NOMO-1 (cell line): Measurements from ENCODE around the gene ZNF622.
"Not testable (repeated sequence)": the region's sequence is repeated elsewhere in the genome, so short reads cannot be mapped to it uniquely, and the experiment has no call there.

Experiments used
- DNase-seq, 2 experiments: peaks; one replicate each; lab custom pipeline; 2025; ENCODE audit not compliant: unreplicated experiment in 2 of 2; lab: John Stamatoyannopoulos, UW

ZNF622 gene

GRCh38 chr5:16436065-16436682, 29.4 kb downstream of the ZNF622 start:
- not testable (repeated sequence) for DNase-seq

- no peak for DNase-seq
These were observed 34.1 kb downstream of the ZNF622 start for GRCh38 chr5:16431490-16431889.

GRCh38 chr5:16430349-16431089, 35.1 kb downstream of the ZNF622 start:
- no peak for DNase-seq

- DNase-seq, result no peak
These were observed 37.2 kb downstream of the ZNF622 start for GRCh38 chr5:16428359-16428758.

GRCh38 chr5:16427587-16427986, 38.0 kb downstream of the ZNF622 start:
- no peak for DNase-seq

GRCh38 chr5:16418471-16418922, 47.1 kb downstream of the ZNF622 start:
- DNase-seq, result no peak

GRCh38 chr5:16417398-16418074, 48.1 kb downstream of the ZNF622 start:
- no peak for DNase-seq

- DNase-seq, result no peak
These were observed 50.7 kb downstream of the ZNF622 start for GRCh38 chr5:16414861-16415260.

GRCh38 chr5:16413166-16413860, 52.3 kb downstream of the ZNF622 start:
- no peak for DNase-seq

GRCh38 chr5:16412556-16412955, 53.0 kb downstream of the ZNF622 start:
- no peak for DNase-seq

GRCh38 chr5:16411741-16412455, 53.7 kb downstream of the ZNF622 start:
- no peak for DNase-seq

- no peak for DNase-seq
These were observed 54.4 kb downstream of the ZNF622 start for GRCh38 chr5:16411235-16411634.

GRCh38 chr5:16410338-16410737, 55.3 kb downstream of the ZNF622 start:
- DNase-seq, result no peak

GRCh38 chr5:16406630-16407029, 59.0 kb downstream of the ZNF622 start:
- no peak for DNase-seq

GRCh38 chr5:16406023-16406422, 59.6 kb downstream of the ZNF622 start:
- DNase-seq, result no peak
